ENCODE measurements around the gene ZSCAN10. TPM values are rescaled to one million over a fixed set of nuclear protein-coding genes. Genes with fewer than 3 reads are reported as not detected.

ZSCAN10 gene
- total RNA-seq, 1 experiment from 2014 or later, result 207 TPM

DNA sequence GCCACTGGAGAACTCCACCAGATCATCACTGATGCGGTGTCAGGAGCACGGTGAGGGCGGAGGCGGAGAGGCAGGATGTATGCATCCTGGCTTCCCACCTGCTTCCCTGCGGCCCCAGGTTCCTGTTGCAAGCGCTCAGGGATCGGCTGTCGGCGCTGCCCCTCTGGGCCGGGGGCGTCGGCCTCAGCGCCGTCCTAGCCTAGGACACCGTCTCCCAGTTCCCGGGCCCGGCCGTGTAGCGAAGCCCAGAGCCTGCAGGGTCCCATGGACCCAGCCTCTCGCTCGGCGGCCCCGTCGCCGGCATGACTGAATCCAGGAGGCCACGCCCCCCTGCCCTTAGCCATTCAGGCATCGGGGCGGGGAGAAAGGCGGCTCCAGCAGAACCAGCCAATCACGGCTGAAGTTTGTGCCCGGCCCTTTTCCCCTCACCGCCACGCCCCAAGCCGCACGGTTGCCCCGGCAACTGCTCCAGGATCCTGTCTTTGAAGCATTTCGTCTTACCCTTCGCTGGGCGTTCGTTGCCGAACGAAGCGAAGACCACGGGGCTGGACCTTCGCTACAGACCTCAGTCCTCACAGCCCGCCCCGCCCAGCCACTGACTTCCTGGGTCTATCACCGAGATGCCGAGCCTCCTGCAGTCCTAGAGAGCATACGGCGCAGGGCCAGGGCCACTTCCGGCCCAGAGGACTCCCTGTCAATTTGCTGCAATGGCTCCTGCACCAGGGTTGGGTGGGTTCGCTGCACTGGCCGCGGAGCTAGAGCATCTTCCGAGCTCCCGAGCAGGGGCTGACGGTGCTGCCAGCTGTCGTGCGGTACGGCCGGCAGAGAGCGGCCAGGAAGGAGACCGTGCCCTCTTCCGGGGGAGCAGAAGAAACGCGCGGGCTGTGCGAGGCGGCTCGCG lies 25.1 kb upstream of the ZSCAN10 start:
- Histone ChIP-seq H3K23ac (ENCODE audit: insufficient read length, low read depth, low read length) (no peak overlapping the region), H3K4me2 (ENCODE audit: insufficient read depth, insufficient read length, low read length) (peak overlapping the region; percentile 70), H2BK20ac (ENCODE audit: low read depth, low read length, poor library complexity, severe bottlenecking) (no peak overlapping the region), H3K14ac (ENCODE audit: insufficient read depth, low read length) (peak overlapping the region; percentile 46; the same call in 1 of the 2 replicates), H3K18ac (ENCODE audit: insufficient read length, low read depth, low read length) (no peak overlapping the region), H3K4ac (ENCODE audit: low read depth, low read length) (no peak overlapping the region), H3K79me2 (ENCODE audit: insufficient read depth, low read length) (no peaks in the 10 kb centered on the region), H3T11ph (ENCODE audit: low read length) (no peak overlapping the region), H4K20me1 (ENCODE audit: control insufficient read depth, insufficient read depth, insufficient read length) (no peaks in the 10 kb centered on the region), H4K5ac (ENCODE audit: insufficient read length, low read depth, low read length) (no peak overlapping the region), H3K79me1 (ENCODE audit: insufficient read depth, low read depth, low read length, poor library complexity, severe bottlenecking) (no peaks in the 10 kb centered on the region), H2BK5ac (ENCODE audit: insufficient read length, low read length) (no peak overlapping the region), H4K91ac (ENCODE audit: insufficient read length, low read depth, low read length) (no peak overlapping the region), H3K9me3 (ENCODE audit: control insufficient read depth, low read depth, low read length) (no peaks in the 10 kb centered on the region), H2BK15ac (ENCODE audit: low read depth, low read length) (no peak overlapping the region), H2AK5ac (ENCODE audit: insufficient read length, low read length) (no peak overlapping the region), H3K27ac (ENCODE audit: insufficient read length, low read depth, low read length) (no peak overlapping the region), H2BK120ac (ENCODE audit: low read depth, low read length, poor library complexity, severe bottlenecking) (no peak overlapping the region), H3K27me3 (ENCODE audit: insufficient read depth, low read length) (no peaks in the 10 kb centered on the region), H3K56ac (ENCODE audit: insufficient read length, low read depth, low read length) (no peak overlapping the region), H2AFZ (ENCODE audit: low read length) (no peak overlapping the region), H3K9ac (ENCODE audit: extremely low read depth, insufficient read length, low read length) (peak overlapping the region; percentile 49), H4K8ac (replicated peaks; ENCODE audit: insufficient read length, low read depth, low read length) (no peak overlapping the region), H2BK12ac (ENCODE audit: insufficient read length, low read depth, low read length) (no peak overlapping the region), H3K23me2 (ENCODE audit: insufficient read length, low read depth, low read length, poor library complexity, severe bottlenecking) (peaks cover 13% of the 10 kb centered on the region), H3K4me1 (ENCODE audit: insufficient read depth, low read length) (peaks cover 3% of the 10 kb centered on the region; the same call in 1 of the 2 replicates)
- Mint-ChIP-seq H3K27ac (peak overlapping the region; percentile 19 to 96 (median 94); a peak in 4 of 7 replicates), H3K4me1 (peaks cover 39 to 43% of the 10 kb centered on the region in 2 experiments), H3K4me3 (peak overlapping the region; percentile 85 to 92), H3K36me3 (ENCODE audit: insufficient read depth in 1 of 3, low read depth in 3 of 3) (peaks cover 5 to 26% (median 19%) of the 10 kb centered on the region in 3 experiments), H3K27me3 (ENCODE audit: low read depth) (no peaks in the 10 kb centered on the region; the same call in 1 of the 2 replicates), H3K9me3 (no peaks in the 10 kb centered on the region)
- no CpG with 5 or more reads among the region's 72 CpGs for WGBS (ENCODE audit: extremely low coverage, insufficient read length, low lambda C conversion rate)
- TF ChIP-seq, protein P1, sequence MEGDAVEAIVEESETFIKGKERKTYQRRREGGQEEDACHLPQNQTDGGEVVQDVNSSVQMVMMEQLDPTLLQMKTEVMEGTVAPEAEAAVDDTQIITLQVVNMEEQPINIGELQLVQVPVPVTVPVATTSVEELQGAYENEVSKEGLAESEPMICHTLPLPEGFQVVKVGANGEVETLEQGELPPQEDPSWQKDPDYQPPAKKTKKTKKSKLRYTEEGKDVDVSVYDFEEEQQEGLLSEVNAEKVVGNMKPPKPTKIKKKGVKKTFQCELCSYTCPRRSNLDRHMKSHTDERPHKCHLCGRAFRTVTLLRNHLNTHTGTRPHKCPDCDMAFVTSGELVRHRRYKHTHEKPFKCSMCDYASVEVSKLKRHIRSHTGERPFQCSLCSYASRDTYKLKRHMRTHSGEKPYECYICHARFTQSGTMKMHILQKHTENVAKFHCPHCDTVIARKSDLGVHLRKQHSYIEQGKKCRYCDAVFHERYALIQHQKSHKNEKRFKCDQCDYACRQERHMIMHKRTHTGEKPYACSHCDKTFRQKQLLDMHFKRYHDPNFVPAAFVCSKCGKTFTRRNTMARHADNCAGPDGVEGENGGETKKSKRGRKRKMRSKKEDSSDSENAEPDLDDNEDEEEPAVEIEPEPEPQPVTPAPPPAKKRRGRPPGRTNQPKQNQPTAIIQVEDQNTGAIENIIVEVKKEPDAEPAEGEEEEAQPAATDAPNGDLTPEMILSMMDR (conservative IDR thresholded peaks at IDR 0.05), result peak; percentile 40; the same call in 2 of the 3 replicates
- DNase-seq, result peak; percentile 97

All from H9 (cell line).